Stimulated activated naive CD8-positive, alpha-beta T cell treated with anti-CD3 and anti-CD28 coated beads, Interleukin-15, Interleukin-2, amounts not matched to agents 100 ng/mL and 50 ng/mL, for 24 hours (primary cell): ENCODE measurements around the gene DNAH11.
A peak's percentile ranks its signal among the peaks of the same experiment; 100 is the strongest.

Source experiments
- H3K27ac Mint-ChIP-seq: one replicate; pipeline ENCODE4 v1.8.0; 2021; ENCODE audit warnings: mild to moderate bottlenecking, mixed read lengths
- H3K27me3 Mint-ChIP-seq: one replicate; pipeline ENCODE4 v1.8.0; 2021; ENCODE audit warnings: mixed read lengths
- H3K36me3 Mint-ChIP-seq: one replicate; pipeline ENCODE4 v1.8.0; 2021; ENCODE audit warnings: low read depth, mixed read lengths
- H3K4me1 Mint-ChIP-seq: one replicate; pipeline ENCODE4 v1.8.0; 2021; ENCODE audit warnings: low read depth, mixed read lengths
- H3K4me3 Mint-ChIP-seq: one replicate; pipeline ENCODE4 v1.8.0; 2021; ENCODE audit warnings: mild to moderate bottlenecking, mixed read lengths
- H3K9me3 Mint-ChIP-seq: one replicate; pipeline ENCODE4 v1.8.0; 2021; ENCODE audit warnings: mixed read lengths

Gene DNAH11

GRCh38 chr7:21938463-21938862 lies 395.6 kb downstream of the DNAH11 start:
- Mint-ChIP-seq H3K36me3 (peaks cover 65% of the 10 kb centered on the region), H3K27me3 (no peaks in the 10 kb centered on the region), H3K9me3 (peaks cover 8% of the 10 kb centered on the region), H3K27ac (peak overlapping the region; percentile 97), H3K4me3 (peak overlapping the region; percentile 78), H3K4me1 (peaks cover 91% of the 10 kb centered on the region)

- no peaks in the 10 kb centered on the region for H3K27me3 Mint-ChIP-seq
- H3K4me3 Mint-ChIP-seq: peak overlapping the region; percentile 78
- peaks cover 90% of the 10 kb centered on the region for H3K4me1 Mint-ChIP-seq
- peak overlapping the region; percentile 97 for H3K27ac Mint-ChIP-seq
- H3K36me3 Mint-ChIP-seq: peaks cover 59% of the 10 kb centered on the region
- peaks cover 6% of the 10 kb centered on the region for H3K9me3 Mint-ChIP-seq
Observed at GRCh38 chr7:21939136-21939857, 396.5 kb downstream of the DNAH11 start.

- Mint-ChIP-seq H3K9me3 (peaks cover 4% of the 10 kb centered on the region), H3K4me3 (peak overlapping the region; percentile 78), H3K27me3 (no peaks in the 10 kb centered on the region), H3K4me1 (peaks cover 89% of the 10 kb centered on the region), H3K27ac (peak overlapping the region; percentile 97), H3K36me3 (peaks cover 56% of the 10 kb centered on the region)
Observed at GRCh38 chr7:21939858-21940372, 397.1 kb downstream of the DNAH11 start.

GRCh38 chr7:21941611-21942141 lies 398.8 kb downstream of the DNAH11 start:
- Mint-ChIP-seq H3K27ac (peak overlapping the region; percentile 21), H3K4me3 (peak overlapping the region; percentile 90), H3K9me3 (no peaks in the 10 kb centered on the region), H3K4me1 (peaks cover 82% of the 10 kb centered on the region), H3K36me3 (peaks cover 41% of the 10 kb centered on the region), H3K27me3 (no peaks in the 10 kb centered on the region)

- peaks cover 4% of the 10 kb centered on the region for H3K27me3 Mint-ChIP-seq
- no peaks in the 10 kb centered on the region for H3K9me3 Mint-ChIP-seq
- peaks cover 31% of the 10 kb centered on the region for H3K36me3 Mint-ChIP-seq
- peak overlapping the region; percentile 90 for H3K4me3 Mint-ChIP-seq
- peak overlapping the region; percentile 24 for H3K27ac Mint-ChIP-seq
- H3K4me1 Mint-ChIP-seq: peaks cover 87% of the 10 kb centered on the region
Observed at GRCh38 chr7:21942955-21943354, 400.1 kb downstream of the DNAH11 start.

- H3K36me3 Mint-ChIP-seq: peaks cover 26% of the 10 kb centered on the region
- peaks cover 4% of the 10 kb centered on the region for H3K27me3 Mint-ChIP-seq
- H3K9me3 Mint-ChIP-seq: no peaks in the 10 kb centered on the region
- H3K27ac Mint-ChIP-seq: peak overlapping the region; percentile 24
- peak overlapping the region; percentile 90 for H3K4me3 Mint-ChIP-seq
- peaks cover 87% of the 10 kb centered on the region for H3K4me1 Mint-ChIP-seq
Observed at GRCh38 chr7:21943436-21943835, 400.6 kb downstream of the DNAH11 start.

GRCh38 chr7:21944616-21945453 lies 402.0 kb downstream of the DNAH11 start:
- H3K27me3 Mint-ChIP-seq: peaks cover 4% of the 10 kb centered on the region
- peaks cover 21% of the 10 kb centered on the region for H3K36me3 Mint-ChIP-seq
- H3K9me3 Mint-ChIP-seq: no peaks in the 10 kb centered on the region
- peak overlapping the region; percentile 90 for H3K4me3 Mint-ChIP-seq
- H3K4me1 Mint-ChIP-seq: peaks cover 76% of the 10 kb centered on the region
- peak overlapping the region; percentile 88 for H3K27ac Mint-ChIP-seq

- H3K4me1 Mint-ChIP-seq: peaks cover 68% of the 10 kb centered on the region
- H3K4me3 Mint-ChIP-seq: peak within 1 kb of the TSS; percentile 90
- peaks cover 8% of the 10 kb centered on the region for H3K27me3 Mint-ChIP-seq
- H3K9me3 Mint-ChIP-seq: no peaks in the 10 kb centered on the region
- H3K36me3 Mint-ChIP-seq: peaks cover 19% of the 10 kb centered on the region
- peak within 1 kb of the TSS; percentile 88 for H3K27ac Mint-ChIP-seq
Observed at GRCh38 chr7:21945454-21946221, 402.8 kb downstream of the DNAH11 start, which contains the start of gene CDCA7L. TSS of gene CDCA7L (minus strand) at chr7:21945899. CDS start at chr7:21945804, 95 bp downstream.

GRCh38 chr7:21946222-21946709 lies 403.4 kb downstream of the DNAH11 start:
- Mint-ChIP-seq H3K9me3 (no peaks in the 10 kb centered on the region), H3K27ac (peak overlapping the region; percentile 88), H3K4me3 (peak overlapping the region; percentile 90), H3K36me3 (peaks cover 14% of the 10 kb centered on the region), H3K27me3 (peaks cover 8% of the 10 kb centered on the region), H3K4me1 (peaks cover 62% of the 10 kb centered on the region)

GRCh38 chr7:21947056-21947455 lies 404.2 kb downstream of the DNAH11 start:
- H3K4me1 Mint-ChIP-seq: peaks cover 54% of the 10 kb centered on the region
- H3K27me3 Mint-ChIP-seq: peaks cover 8% of the 10 kb centered on the region
- H3K27ac Mint-ChIP-seq: no peak overlapping the region

GRCh38 chr7:21947946-21948345 lies 405.1 kb downstream of the DNAH11 start:
- no peak overlapping the region for H3K4me3 Mint-ChIP-seq
- H3K36me3 Mint-ChIP-seq: peaks cover 10% of the 10 kb centered on the region
- peaks cover 45% of the 10 kb centered on the region for H3K4me1 Mint-ChIP-seq
- H3K9me3 Mint-ChIP-seq: no peaks in the 10 kb centered on the region
- H3K27me3 Mint-ChIP-seq: peaks cover 8% of the 10 kb centered on the region
- no peak overlapping the region for H3K27ac Mint-ChIP-seq

More at GRCh38 chr7:21947056-21947455, 404.2 kb downstream of the DNAH11 start:
- Mint-ChIP-seq H3K9me3 (no peaks in the 10 kb centered on the region), H3K4me3 (no peak overlapping the region), H3K36me3 (peaks cover 13% of the 10 kb centered on the region)

GRCh38 chr7:21948364-21948763 lies 405.5 kb downstream of the DNAH11 start:
- Mint-ChIP-seq H3K9me3 (no peaks in the 10 kb centered on the region), H3K36me3 (peaks cover 6% of the 10 kb centered on the region), H3K4me1 (peaks cover 41% of the 10 kb centered on the region), H3K4me3 (no peak overlapping the region), H3K27ac (no peak overlapping the region), H3K27me3 (peaks cover 8% of the 10 kb centered on the region)

- Mint-ChIP-seq H3K27me3 (peaks cover 8% of the 10 kb centered on the region), H3K4me1 (peaks cover 34% of the 10 kb centered on the region), H3K36me3 (peaks cover 3% of the 10 kb centered on the region), H3K9me3 (no peaks in the 10 kb centered on the region), H3K4me3 (no peak overlapping the region), H3K27ac (no peak overlapping the region)
Observed at GRCh38 chr7:21948887-21949540, 406.2 kb downstream of the DNAH11 start.
